GM12892 (cell line): ENCODE data around the gene CRLF2.

ENCODE experiments used
- POLR2A ChIP-seq: IDR thresholded peaks from 2 replicates; pipeline ENCODE4 v1.6.1; 2011; ENCODE audit warnings: low read depth, low read length, control low read depth
- TAF1 ChIP-seq: IDR thresholded peaks from 2 replicates; pipeline ENCODE4 v1.6.1; 2011; ENCODE audit warnings: low read depth, mild to moderate bottlenecking, control low read depth, low read length, borderline replicate concordance

DNA sequence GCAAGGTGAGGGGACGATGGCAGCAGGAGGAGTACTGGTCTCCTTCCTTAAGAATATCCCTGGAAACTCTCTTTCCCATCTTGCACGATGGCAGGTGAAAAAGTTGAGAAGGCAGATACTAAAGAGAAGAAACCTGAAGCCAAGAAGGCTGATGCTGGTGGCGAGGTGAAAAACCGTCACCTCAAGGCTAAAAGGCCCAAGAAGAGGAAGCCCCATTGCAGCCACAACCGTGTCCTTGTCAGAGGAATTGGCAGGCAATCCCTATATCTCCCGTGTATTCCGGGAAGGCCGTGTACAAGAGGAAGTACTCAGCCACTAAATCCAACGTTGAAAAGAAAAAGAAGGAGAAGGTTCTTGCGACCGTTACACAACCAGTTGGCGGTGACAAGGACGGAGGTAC is 40.0 kb downstream of the CRLF2 start:
- TF ChIP-seq TAF1 (no peak), POLR2A (no peak)
